T1000 (cell line): ENCODE measurements around the gene IVL.

ENCODE experiments used
- DNase-seq: peaks from one replicate; lab custom pipeline; 2025; ENCODE audit warnings: mixed read lengths; lab: John Stamatoyannopoulos, UW

Gene IVL

DNA sequence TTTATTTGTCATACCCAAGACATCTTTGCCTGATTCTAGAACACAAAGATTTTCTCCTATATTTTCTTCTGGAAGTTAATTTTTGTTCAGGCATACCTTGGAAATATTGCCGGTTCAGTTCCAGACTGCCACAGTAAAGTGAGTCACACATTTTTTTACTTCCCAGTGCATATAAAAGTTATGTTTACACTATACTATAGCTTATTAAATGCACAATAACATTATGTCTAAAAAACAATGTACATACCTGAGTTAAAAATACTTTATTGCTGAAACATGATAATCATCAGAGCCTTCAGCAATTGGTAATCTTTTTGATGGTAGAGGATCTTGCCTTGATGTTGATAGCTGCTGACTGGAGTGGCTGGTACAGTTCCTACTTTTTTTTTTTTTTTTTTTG is 20.2 kb upstream of the IVL start:
- no peak for DNase-seq

- no peak for DNase-seq
Observed at GRCh38 chr1:152899027-152899426, 9.3 kb upstream of the IVL start.

DNA sequence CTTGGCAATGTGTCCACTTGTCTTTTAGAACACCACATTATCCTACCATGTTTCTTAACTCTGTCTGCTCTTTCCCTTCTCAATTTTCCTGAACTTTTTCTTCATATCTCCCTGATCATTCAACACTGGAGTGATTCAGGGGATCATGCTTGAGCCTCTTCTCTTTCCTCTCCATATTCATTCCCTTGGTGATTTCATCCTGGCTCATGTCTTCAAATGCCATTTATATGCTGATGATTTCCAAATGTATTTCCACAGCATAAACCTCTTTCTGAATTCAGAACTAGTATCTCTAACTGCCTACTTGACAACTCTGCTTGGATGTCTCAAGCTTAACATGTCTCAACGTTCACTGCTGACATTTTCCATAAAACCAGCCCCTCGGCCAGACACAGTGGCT is 8.5 kb upstream of the IVL start:
- DNase-seq = no peak

DNA sequence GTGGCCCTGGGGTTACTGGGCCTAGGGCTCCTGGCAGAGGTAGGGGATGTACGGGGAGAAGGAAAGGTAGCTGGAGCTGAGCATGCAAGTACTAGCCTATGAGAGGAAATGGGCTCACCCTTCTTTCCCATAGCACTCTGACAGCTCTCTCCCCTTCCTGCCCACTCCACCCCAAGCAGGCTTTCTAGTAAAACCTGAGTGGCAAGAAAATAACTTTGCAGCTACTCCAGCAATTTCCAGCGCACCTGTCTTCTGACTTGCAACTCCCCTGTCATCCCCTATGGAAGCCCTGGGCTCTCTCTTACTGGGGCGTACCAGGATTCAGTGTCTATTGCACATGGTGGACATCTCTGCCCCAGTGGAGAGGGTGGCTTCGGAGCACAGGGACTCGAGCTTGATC is 6.7 kb upstream of the IVL start:
- no peak for DNase-seq

DNA sequence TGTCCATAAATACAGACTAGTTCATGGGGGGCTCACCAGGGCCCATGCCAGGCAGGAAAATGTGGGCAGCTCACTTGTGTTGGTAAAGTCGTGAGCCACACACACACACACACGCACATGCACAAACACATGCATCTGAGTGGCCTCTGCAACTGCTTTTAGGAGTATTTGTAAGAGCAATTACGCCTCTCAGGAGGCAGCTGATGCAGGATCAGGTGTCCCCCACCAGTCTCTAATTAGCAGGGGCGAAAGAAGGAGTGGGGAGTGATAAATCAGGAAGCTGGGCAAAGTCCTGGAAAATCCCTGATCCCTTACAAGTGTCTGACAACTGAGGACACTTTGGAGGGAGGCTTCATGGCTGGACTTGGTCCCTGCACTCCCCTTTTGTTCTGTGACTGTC is 5.7 kb upstream of the IVL start:
- no peak for DNase-seq

DNA sequence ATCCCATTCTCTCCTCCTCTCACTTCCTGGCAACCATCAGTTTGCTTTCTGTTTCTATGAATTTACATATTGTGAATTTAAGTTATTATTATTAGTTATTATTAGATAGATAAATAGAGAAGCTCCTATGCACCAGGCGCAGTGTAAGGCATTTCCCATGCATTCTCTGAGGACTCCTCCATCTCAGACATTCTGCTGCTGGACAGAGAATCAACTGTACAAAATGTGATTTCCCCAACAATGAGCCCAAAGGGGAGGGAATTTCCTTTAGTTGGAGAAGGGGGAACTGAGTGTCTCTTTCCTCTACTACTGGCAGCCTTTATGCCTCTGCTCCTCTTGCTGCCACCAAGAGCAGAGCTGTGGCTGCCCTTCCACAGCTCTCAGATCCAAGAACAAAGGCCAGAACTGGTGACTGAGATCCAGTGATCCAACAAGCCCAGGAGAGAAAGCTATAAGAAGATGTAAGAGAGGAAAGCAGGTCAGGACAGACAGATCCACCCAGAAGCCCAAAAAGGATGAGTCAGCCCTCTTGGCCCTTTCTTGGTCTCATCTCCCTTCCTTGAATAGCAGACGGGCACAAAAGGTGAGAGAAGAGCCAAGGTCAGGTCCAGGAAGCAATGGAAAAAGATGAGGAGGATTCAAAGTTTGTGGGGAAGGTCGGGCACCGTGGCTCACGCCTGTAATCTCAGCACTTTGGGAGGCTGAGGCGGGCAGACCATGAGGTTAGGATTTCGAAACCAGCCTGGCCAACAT is 3.5 kb upstream of the IVL start:
- DNase-seq = no peak

- DNase-seq = no peak
Observed at GRCh38 chr1:152906023-152906565, 2.3 kb upstream of the IVL start.

GRCh38 chr1:152909206-152909605 is 860 bp downstream of the IVL start:
- DNase-seq = no peak

DNA sequence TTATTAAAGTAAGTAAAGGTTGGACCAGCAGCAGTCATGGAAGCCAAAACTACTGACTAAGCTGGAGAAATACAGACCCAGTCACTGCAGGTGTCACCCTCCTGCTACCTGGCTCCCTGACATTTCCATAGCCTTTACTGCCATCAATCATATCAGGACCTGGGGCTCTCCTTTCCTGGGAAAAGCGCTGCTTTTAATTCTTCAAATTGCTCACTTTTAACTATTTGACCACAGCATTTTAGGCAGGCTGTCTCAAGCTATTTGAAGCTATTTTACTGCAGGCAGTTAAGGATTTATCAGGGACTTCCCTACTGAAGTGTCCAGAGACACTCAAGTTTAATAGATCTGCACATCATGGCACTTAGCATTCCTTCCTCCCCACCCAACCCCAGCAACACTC is 4.1 kb downstream of the IVL start:
- DNase-seq = no peak

GRCh38 chr1:152912900-152913299 is 4.6 kb downstream of the IVL start:
- DNase-seq = no peak

DNA sequence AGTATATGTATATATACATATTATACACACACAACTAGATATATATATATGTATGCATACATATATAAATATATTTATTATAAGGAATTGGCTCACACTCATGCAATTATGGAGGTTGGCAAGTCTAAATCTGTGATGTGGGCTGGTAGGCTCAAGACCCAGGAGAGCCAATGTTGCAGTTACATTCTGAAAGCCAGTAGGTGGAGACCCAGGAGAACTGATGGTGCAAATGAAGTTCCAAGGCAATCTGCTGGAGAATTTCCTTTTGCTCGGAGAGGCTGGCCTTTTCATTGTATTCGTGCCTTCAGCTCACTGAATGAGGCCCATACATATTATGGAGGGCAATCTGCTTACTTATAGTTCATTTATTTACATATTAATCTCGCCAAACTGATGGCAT is 9.4 kb downstream of the IVL start:
- no peak for DNase-seq

DNA sequence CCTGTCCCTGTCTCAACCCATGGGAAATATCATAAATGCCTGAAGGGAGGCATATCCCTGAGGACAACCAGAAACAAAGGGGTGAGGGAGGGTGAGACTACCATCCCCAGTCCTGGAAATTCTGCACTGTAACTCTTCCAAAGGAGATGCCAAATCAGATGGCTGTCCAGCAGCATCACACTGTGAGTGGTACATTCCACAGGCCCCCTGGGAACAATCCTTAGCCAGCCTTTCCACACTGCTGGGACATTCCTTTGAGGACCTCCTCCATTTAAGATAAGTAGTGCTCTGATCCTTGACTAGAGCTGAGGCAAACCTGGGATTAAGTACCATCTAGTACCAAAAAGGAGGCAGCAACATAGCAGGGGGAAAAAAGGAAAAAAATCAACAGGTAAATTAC is 10.7 kb downstream of the IVL start:
- DNase-seq = no peak

GRCh38 chr1:152924191-152924590 is 15.8 kb downstream of the IVL start:
- DNase-seq = no peak

DNA sequence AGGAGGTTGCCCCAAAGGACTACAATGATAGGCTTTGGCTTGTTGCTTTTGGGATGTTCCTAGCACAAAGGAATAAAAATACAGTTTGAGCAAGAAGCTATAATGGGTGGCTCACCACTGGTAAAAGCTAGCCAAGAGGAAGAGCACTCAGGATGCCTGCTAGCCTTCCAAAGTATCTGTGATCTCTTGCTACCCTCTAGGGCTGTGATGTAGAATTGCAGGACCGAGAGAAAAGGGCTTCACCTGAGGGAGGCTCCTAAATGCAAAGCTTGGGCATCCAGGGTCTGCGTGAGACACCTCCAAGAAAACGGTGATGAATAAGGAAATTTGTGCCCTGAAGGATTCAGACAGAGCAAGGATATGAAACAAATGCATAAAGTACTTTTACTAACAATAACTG is 17.7 kb downstream of the IVL start:
- DNase-seq = no peak

DNA sequence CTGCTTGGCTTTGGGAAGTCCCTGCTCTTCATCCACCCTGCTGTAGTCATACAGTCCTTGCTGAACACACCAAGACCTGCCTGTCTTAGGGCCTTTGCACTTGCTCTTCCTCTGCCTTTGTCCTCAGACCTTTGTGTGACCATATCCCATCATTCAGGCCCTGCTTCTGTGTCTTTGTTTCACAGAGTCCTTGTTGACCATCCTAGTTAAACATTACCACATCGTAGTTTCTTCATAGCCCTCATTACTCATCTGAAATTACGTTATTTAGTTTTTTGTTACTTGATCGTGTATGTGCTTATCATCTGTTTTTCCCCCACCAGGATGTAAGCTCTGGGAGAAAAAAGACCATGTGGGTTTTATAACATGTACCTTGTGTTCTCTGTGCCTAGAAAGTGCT is 20.3 kb downstream of the IVL start:
- no peak for DNase-seq

- DNase-seq = no peak
Observed at GRCh38 chr1:152932170-152932811, 23.9 kb downstream of the IVL start.

DNA sequence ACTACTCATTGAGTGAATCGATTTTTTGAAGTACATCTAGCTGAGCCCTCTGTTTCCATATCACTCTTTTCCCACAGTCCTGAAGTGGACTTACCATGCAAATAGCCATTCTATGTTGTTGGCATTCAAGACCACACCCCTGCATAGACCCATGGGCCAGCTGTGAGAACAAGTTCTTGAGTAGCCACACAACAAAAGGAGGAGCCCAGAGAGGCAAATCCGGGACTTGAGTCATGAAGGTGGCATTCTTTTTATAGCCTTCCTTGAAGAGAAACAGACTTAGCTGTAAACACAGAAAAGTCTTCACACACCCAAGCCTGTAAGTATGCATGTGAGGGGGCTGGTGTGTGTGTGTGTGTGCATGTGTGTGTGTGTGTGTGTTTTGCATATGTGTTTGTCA is 24.9 kb downstream of the IVL start:
- no peak for DNase-seq

GRCh38 chr1:152940614-152941013 is 32.3 kb downstream of the IVL start:
- no peak for DNase-seq

DNA sequence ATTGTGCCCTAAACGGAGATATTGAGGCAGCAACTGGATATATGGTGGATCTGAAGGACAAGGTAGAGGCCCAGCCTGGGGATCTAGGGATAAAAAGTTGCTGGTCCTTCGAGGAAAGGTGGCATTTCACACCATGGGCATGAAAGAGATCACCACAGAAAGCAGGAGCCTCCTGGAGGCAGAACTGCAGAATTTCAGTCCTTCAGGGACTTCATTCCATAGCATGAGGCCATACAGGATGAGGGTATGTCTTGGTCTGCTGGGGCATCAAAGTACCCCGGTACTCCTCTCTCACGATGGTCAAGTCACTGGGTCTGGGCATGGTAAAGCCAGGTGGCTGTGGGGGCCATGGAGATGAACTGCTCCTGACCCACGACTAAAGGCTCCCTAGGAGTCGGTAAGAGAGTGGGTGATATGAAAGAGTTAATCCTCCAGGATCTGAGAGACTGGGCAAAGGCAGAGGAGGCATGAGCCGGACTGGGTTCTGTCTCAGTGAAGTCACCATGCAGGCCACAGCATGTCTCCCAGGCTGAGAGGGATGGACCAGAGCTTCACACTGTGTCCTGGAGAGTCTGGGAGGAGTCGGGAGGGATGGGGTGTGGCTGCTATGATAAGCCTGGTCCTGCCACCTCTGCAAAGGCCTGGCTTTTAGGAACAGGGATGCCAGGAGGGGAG is 32.8 kb downstream of the IVL start:
- DNase-seq = no peak

- DNase-seq = no peak
Observed at GRCh38 chr1:152942161-152942560, 33.8 kb downstream of the IVL start.

- DNase-seq = no peak
Observed at GRCh38 chr1:152946248-152946647, 37.9 kb downstream of the IVL start.

GRCh38 chr1:152946651-152947256 is 38.4 kb downstream of the IVL start, which contains the start of gene SPRR5:
Gene SPRR5, plus strand, starts transcription at chr1:152947206. Its CDS starts 1,349 bp downstream, at chr1:152948555.
- DNase-seq = no peak

DNA sequence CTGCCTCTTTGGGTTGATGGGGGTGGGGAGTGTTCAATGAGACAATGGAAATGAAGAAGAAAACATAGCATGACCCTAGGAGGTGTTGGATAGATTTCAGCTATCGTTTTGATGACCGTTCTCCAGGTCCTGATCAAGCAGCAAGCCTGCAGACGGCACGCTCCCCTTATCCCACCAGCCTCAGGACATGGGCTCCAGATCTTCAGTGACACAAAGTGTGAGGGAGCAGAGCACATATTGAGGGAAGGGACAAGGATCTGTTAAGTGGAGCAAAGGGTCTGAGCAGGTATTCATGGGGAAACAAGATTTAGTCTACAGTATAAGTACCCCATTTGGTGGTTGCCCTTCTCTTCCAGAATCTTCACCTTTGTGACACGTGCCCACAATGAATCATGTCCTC is 43.4 kb downstream of the IVL start:
- DNase-seq = no peak
